Prostate gland (tissue), 2 donors: ENCODE data around the gene ZNF532.

Experiments used
- CTCF ChIP-seq, 4 experiments: fragments of 200-600 bp in 2 of 4; fragments of 450-650 bp in 2 of 4; sonication (generic) in 2 of 4; IDR thresholded peaks; 1 replicate in 3 of 4; 2 replicates in 1 of 4; pipeline ENCODE4 v1.5.1; 2016 to 2019; ENCODE audit warnings: antibody characterized with exemption in 4 of 4, mild to moderate bottlenecking in 2 of 4, moderate library complexity in 2 of 4
- POLR2A ChIP-seq: fragments of 450-650 bp; IDR thresholded peaks from one replicate; pipeline ENCODE4 v1.6.1; 2016; ENCODE audit warnings: antibody characterized with exemption, mild to moderate bottlenecking
- POLR2AphosphoS5 ChIP-seq: sonication (generic); formaldehyde crosslinking; IDR thresholded peaks from one replicate; pipeline ENCODE4 v1.6.1; 2017; ENCODE audit warnings: antibody characterized with exemption

DNA sequence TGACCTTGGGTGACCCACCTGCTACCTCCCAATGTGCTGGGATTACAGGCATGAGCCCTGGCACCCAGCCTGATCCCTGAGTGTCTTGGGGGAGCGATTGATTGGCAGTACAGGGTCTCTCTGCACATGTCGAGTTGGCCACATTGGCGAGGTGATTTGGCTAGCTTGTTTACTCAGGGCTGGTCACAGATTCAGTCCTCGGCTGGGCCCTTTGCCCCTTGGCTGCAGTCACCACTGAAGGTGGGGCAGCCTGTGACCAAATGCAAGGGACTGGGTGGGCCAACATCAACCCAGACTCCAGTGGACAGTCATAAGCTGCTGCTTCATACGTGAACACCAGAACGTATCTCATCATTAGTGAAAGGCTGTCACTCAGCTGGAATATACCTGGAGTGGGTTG lies 114.9 kb downstream of the ZNF532 start:
- TF ChIP-seq POLR2A (no peak), CTCF (IDR thresholded peaks at IDR 0.05) (no peak), POLR2AphosphoS5 (no peak)
